HuH-7 (cell line): Measurements from ENCODE around the gene HIRIP3.
"Not testable (repeated sequence)": the region's sequence is repeated elsewhere in the genome, so short reads cannot be mapped to it uniquely, and the experiment has no call there.

Experiments used
- DNase-seq: peaks from one replicate; pipeline ENCODE4 v3.0.0; 2011; ENCODE audit warnings: low spot score

Gene HIRIP3

DNA sequence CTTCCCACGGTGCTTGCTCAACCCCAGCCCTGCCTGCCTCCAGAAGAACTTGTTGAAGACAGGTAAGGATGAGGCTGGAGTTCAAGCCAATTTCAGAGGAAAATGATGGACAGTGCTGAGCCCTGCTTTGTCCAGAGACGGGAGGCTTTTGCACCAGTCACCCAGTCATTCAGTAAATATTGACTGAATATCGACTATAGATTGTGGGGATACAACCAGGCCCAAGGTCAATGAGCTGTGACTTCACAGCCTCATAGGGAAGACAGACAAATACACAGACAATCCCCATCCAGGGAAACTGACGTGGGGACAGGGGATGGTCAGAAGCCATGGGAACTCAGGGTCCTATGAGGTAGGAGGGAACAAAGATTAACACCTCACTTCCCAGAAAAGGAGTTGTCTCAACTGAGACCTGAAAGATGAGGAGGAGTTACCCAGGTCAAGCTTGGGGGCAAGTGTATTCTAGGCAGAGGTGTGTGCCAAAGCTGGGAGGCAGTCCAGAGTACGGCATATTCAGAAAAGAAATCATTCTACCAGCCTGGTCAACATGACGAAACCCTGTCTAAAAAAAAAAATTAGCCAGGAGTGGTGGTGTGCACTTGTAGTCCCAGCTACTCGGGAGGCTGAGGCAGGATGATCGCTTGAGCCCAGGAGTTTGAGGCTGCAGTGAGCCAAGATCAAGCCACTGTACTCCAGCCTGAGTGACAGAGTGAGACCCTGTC lies 21.3 kb upstream of the HIRIP3 start:
- DNase-seq, result no peak

DNA sequence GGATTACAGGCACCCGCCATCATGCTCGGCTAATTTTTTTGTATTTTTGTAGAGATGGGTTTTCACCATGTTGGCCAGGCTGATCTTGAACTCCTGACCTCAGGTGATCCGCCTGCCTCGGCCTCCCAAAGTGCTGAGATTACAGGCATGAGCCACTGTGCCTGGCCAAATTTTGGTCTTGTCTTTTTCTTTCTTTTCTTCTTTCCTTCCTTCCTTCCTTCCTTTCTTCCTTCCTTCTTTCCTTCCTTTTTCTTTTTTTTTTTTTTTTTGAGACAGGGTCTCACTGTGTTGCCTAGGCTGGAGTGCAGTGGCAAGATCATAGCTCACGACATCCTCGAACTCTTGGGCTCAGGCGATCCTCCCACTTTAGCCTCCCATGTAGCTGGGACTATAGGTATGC lies 20.0 kb upstream of the HIRIP3 start:
- DNase-seq, result not testable (repeated sequence)

DNA sequence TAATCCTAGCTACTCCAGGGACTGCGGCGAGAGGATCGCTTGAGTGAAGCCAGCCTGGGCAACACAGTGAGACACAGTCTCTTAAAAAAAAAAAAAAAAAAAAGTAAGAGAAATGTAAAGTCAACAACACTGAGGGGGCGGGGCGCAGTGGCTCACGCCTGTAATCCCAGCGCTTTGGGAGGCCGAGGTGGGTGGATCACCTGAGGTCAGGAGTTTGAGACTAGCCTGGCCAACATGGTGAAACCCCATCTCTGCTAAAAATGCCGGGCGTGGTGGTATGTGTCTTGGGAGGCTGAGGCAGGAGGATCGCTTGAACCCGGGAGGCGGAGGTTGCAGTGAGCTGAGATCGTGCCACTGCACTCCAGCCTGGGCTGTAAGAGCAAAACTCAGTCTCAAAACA lies 17.2 kb upstream of the HIRIP3 start:
- not testable (repeated sequence) for DNase-seq

DNA sequence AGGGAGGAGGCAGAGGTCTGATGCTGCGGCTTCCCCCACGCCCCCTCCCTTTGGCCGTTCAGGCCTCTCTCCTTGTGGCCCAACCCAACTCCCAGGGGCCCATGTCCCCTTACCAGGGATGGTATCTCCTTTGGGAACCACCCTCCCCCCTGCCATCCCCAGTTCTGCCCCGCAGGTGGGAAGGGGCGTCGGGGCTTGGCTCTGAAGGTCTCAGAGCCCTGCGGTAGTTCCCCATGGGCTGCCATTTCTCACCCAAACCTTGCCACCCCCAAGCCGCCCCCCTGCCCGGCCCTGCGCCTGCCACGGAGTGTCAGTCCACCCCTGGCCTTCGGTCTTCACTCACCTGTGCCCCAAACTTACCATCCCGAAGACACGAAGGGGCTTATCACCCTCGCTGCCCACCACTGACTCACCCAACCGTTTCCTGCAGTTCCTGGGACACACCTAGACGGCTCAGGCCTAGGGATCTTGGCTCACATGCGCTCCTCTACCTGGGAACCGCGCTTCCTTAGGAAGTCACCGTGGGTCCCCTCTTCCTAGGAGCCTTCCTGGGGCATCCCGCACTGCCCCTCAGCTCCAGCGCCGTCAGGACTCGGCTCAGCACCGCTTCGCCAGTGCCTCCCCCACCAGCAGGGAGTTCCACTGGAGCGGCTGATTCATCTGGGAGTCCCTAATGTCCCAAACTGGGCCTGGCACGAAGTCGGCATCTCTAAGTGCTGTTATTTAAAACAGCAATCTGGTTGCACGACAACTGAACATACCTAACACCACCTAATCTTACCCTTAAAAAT lies 16.5 kb upstream of the HIRIP3 start:
- DNase-seq, result no peak

DNA sequence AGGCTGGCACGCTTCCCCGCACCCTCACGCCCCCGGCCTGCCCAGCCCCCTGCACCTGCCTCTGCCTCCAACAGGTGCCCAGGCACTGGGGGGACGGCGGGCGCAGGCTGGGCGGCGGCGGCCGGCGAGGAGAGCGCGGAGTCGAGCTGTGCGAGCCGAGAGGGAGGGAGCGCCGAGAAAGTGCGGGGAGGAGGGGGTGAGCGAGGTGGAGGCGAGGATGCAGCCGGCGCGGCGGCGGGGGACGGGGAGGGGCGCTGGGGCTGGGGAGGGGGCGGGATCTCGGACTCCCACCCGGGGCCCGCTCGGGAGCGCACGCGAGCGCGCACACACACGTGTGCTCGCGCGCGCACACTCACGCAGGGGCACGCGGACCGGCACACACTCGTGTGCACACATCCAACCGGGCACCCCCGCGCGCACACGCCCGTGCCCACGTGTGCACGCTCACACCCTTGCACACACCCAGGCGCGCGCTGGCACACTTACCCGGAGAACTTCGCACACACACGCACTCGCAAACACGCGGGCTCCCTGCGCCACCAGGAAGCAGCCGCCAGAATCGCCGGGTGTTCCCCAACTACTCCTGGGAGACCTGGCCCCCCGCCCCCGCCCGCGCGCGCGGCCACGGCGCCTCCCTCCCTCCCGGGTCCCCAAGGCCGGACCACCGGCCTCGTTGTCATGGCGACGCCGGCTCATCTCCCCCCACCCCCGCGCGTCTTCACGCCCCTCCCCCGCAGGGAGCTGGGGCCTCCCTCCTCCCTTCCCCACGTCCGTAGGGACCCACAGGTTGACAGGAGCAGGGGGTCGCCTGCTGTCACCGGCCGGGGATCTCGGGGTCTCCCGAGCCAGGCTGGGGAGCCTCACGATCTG lies 15.7 kb upstream of the HIRIP3 start, which contains the start of gene DOC2A:
Gene DOC2A (minus strand): TSS at position 184 of the 870 bp plus-strand sequence. CDS start 805 bp downstream, outside the sequence.
- DNase-seq, result no peak

DNA sequence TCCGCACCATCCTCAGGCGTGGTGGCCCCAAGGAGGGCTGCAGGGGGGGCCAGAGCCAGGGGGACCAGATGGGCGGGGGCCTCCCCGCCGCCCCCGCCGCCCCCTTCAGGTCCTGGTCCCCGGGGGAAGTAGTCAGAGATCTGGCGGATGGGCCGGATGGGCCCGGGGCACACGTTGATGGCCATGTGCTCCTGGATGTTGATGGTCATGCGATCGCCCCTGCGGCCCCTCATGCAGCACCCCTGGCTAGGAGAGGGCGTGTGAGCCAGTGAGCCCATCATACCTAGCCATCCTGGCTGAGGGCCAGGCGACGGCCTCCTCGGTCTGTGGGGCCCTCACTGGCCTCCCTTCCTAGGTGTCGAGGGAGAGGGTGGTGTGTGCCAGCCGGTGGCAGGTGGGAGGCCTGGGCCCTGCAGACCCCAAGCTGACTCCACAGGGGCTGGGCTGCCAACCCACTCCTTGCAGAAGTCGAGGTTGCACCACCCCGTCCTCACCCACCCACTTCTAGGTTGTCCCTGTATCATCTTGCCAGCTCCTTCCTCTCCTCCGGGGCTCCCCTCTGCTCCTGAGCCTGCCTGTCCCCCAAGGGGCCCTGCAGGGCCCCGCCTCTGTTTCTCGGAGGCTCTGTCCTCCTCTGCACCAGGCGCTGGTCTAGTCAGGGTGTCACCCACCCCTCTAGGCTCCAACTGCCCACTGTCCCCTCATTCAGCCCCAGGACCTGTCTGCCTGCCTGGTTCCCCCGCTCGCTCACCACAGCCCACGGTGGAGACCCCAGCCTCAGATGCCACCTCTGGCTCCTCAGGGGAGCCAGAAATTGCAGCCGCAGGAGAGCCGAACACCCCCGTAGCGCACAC lies 14.8 kb upstream of the HIRIP3 start:
- DNase-seq, result no peak

DNA sequence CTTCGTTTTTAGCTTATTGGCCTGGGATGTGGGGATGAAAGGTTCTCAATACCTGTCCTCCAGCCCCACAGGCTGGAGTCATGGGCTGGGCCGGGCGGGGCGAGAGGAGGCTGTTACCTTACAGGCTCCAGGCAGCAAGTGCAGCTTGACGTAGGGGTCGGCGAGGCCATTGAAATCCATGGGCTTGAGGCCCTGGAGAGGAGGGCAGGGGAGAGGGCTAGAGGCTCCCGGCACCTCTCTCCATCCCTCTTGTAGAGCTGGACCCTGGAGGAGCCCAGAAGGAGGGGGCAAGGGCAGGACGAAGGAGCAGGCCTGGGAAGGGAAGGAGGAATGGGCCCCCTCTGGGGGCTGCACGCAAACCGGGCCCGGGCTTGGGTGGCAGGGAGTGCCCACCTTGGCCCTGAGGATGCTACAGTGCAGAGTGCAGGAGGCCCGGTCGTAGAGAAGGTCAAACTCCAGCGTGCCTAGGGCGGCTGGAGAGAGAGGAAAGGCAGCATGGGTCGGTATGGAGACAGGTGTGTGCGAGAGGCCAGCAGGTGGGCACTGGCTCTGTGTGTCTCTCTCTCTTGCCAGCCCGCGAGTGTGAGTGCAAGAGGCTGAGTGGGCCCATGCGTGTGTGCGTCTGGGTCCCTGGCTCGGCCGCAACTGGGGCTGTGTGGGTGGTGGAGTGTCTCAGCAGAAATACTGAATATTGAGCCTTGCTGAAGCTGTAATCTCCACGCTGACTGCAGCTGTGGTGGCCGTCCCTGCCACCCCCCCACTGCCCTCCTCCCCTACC lies 13.9 kb upstream of the HIRIP3 start:
- DNase-seq, result no peak

DNA sequence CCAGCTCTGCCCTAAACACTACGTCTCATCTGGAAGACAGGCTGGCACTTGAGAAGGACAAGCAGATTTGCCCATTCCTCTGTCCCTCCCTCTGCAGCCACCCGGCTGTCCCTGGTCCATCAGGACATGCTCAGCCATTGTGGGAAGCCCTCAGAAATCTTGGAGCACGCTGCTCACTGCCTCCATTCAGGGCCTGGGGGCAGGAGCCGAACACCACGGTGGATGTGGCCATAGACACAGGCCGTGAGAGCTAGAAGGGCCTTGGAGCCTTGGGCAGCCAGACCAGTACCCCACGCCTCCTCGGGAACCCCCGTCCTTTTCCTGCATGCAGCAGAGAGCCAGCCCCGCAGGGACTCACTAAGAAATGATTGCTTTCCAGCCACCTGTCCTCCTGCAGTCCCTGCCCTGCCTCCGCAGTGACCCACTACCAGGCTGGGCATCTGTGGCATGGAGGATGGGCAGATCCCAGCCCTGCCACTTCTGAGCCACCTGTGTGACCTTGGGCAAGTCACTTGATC lies 12.0 kb upstream of the HIRIP3 start:
- no peak for DNase-seq

DNA sequence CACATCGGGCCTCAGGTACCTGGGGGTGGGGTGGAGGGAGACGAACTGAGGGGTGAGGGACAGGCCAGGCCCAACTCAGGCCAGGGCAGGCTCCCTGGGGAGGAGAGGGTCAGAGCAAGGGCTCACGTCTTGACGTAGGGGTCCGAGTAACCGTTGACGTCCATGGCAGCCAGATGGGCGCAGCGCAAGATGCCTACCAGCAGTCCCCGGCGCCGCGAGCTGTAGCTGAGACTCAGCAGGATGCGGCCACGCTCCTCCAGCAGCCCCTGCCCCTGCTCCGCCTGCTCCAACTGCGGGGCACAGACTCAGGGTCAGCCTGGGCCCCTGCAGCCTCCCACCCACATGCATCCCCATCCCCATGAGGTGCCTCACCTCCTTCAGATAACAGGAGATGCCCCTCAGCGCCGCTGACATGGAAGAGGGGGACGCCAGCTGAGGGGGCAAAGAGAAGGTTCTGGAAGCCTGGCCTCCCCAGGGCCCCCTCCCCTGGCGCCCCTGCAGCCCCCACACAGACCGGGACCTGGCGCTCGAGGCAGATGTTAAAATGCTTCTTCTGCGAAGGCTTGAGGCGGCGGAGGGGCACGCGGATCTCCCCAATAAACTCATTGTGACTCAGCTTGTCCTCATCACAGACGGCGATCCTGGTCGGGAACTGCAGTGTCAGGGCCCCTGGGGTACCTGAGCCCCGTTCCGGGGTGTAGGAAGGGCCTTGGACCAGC lies 11.4 kb upstream of the HIRIP3 start:
- no peak for DNase-seq

DNA sequence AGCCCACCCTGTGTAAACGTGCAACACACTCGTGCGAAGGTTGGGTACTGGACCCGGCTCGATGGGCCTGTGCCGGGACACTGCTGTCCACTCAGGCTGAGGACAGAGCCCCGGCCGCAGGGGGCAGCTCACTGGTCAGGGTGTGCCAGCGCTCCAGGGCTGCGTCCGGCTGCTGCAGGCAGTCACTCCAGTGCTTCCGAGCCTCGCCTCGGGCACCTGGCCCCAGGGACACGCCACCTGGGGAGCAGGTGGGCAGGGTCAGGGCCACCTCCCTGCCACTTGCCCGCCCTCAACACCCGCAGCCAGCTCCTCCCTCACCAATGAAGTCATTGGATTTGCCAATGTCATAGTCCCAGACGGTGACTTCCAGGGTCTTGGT lies 10.7 kb upstream of the HIRIP3 start:
- no peak for DNase-seq

DNA sequence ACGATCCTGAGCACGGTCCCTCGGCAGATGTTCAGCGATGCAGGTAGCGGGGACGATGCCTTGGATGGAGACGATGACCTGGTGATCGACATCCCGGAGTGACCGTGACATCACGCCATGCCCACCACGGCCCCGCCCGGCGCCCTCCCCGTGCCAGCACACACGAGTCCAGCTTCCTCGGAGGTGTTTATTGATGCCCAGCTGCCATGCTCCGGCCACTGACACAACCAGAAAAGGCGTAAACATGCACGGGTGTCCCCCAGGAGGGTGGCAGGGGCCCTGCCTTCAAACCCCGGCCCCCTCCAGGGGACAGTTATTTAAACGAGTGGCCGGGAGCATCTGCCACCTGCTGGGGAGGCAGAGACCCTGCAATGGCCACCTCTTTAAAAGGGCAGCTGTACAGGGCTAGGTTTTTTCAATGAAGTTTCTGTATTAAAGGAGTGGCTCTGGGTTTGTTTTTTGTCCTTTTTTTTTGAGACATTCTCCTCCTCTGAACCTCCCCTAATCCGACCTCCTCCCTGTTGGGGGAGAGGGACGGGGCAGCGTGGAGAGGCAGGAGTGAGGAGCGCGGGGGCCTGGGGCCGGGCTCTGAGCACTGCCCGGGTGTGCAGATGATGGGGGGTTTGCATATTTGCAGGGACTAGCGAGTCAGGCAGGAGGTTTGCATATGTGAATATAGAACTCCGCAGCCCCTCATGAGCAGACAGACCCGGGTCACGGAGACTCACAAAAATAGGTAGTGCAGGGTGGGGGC lies 10.1 kb upstream of the HIRIP3 start:
- DNase-seq, result peak; percentile 96

DNA sequence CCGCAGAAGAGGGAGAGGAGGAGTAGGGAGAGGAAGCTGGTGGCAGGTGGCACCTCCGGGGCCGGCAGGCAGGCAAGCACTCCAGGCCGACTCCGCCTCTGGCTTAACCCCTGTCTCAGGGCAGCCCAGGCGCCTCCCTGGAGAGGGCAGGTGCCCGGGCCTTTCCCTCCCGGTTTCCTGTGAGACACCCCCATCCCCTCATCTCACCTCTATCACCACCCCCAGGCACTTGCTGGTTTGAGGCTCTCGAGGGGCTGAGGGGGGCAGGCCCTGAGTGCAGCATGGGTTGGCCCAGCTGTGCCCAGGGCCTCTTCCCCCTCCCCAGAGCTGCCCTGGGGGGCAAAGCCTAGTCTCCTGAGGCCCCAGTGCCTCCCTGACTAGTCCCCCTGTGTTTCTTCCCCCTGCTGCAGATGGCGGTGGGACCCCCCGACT lies 9.4 kb upstream of the HIRIP3 start:
- no peak for DNase-seq

DNA sequence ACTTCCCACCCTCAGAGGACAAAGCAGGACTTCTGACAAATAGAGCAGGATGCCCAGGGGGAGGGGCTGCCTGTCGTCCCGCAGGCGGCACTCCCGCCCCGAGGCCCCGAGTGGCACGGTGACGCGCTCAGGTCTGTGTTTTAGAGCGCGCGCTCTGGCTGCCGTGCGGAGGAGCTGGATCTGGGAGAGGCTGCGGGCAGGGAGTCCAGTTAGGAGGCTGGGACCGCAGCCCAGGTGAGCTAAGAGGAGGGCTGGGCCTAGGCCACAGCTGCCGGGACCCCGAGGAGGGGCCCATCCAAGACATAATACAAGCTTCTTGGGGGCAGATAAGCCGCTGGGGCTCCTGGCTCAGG lies 9.0 kb upstream of the HIRIP3 start:
- DNase-seq, result no peak

DNA sequence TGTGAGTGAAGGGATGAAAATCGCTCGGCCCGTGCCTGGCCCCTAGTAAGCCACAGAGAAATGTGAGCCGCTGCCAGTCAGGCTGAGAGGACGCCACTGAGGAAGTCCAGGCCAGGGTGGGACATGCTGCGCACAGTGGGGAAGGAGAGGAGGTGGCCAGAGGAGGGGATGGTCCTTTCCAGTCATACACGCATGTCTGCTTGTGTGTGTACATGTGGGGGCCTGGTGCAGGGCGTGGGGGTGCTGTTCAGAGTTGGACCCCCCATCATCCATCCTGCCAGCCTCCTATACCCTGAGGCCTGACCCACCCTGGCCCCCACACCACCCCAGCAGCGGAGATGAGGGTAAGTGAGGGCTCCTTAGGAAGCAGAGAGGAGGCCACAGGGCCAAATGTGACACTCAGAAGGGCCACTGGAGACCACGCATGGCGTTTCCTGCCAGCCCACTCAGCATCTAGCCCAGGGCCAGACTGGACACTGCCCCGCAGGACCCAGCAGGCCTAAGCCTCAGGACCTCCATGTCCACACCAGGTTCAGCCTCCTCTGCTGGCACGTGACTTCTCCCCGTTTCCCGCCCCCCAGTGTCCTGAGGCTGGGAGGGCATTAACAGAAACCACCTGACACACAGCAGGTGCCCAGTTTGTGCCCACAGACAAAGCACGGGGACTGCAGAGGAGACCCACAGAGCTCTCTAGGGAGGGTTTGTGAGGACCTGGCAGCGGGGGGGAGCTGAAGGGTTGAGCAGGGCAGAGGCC lies 8.4 kb upstream of the HIRIP3 start:
- DNase-seq, result no peak

DNA sequence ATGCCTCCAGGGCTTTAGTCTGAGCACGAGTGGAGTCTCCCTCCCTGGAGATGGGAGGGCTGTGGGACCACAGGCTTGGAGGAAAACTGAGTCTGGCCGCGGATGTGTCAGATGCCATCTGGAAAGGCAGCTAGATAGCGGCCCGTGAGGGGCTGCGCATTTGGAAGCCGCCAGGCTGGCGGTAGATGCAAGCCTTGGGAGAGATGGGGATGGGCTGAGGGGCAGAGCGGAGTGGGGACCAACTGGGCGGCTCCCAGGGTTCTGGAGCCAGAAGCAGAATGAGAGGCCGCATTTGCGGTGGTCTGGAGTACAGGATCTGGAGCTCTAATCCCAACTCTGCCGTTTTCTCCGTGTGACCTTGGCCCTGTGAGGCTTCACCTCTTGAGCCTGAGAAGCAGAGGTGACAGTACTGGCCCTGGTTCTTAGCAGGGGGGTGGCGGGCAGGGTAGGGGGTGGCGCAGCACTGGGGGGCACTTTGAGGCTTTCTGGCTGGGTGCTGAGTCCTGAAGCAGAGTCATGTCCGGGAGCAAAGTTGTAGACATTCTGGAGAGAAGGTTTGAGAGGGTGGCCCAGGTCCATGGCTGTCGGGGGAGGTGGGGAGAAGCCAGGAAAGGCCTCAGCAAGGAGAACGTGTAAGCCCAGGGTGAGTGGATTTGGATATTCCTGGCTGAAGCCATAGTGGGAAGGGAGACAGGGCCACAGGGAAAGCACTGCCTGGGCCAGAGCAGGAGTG lies 7.4 kb upstream of the HIRIP3 start:
- no peak for DNase-seq

DNA sequence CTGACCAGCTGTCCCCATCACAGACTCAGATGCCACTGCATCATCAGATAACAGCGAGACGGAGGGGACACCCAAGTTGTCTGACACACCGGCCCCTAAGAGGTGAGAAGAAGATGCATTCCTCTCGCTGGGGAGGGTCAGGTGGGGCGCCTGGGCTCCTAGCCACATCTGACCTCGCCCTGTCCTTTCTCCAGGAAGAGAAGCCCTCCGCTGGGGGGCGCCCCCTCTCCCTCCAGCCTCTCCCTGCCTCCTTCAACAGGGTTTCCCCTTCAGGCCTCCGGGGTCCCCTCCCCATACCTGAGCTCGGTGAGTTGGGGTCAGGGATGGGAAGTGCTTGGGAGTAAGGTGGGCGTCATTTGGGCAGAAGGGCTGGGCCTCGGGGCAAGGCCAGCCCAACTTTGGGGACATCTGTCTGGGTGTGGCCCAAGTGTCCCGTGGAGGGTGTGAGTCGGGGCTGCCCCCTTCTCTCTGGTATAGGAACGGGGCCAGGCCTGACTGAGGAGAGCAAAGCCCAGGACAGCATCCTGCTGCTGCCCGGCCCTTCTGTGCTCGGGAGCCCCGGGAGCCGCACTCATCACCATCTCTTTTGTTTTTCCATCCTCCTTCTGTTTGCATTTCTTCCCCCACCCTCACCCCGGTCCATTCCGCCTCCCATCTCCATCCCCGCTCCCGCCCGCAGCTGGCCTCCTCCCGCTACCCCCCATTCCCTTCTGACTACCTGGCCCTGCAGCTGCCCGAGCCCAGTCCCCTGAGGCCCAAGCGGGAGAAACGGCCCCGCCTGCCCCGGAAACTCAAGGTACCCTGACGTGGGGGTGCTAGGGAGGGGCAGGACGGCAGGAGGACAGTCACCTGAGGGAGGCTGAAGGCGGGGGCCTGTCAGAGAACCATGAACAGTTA lies 5.6 kb upstream of the HIRIP3 start:
- no peak for DNase-seq

DNA sequence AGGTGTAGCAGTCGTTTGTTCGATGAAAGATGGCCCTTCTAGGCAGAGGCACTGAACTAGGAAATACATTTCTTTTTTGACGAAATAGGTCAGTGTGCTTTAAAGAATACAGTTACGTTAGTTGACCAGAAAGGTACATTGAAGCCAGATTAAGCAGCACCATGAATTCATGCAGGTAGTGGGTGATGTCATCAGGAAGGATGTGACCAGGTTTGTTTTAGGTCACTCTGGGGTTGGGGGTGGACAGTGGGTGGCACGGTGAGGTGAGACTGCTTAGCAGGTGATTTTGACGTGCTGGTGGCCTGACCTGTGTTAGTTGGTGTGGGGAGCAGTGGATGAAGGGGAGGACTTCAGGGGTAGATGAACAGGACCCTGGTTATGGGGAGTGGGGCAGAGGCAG lies 4.2 kb upstream of the HIRIP3 start:
- DNase-seq, result no peak
